Upper lobe of left lung (tissue), 6 donors: ENCODE data around the gene FOXF2. TPM values are rescaled to one million over a fixed set of nuclear protein-coding genes. Genes with fewer than 3 reads are reported as not detected.
"Not testable (repeated sequence)": the region's sequence is repeated elsewhere in the genome, so short reads cannot be mapped to it uniquely, and the experiment has no call there.

Source experiments
- ATAC-seq, 2 donors: fragments of 200-7000 bp; cut with Tn5 transposase; one replicate each; pipeline ENCODE4 v1.9.1; 2022; ENCODE audit warnings: mild to moderate bottlenecking in 2 of 2, moderate library complexity in 2 of 2; ENCODE audit not compliant: low FRiP score in 2 of 2
- DNase-seq, 2 donors: peaks; one replicate each; pipeline ENCODE4 v3.0.0-alpha.2; 2019 to 2020
- H3K27ac ChIP-seq, 4 donors: fragments of 200-600 bp; sonication (generic); one replicate each; pipeline ENCODE4 v1.5.1; 2016 to 2019
- H3K27me3 ChIP-seq, 4 donors: fragments of 200-600 bp; sonication (generic); one replicate each; pipeline ENCODE4 v1.5.1; 2017 to 2019
- H3K36me3 ChIP-seq, 4 donors: fragments of 200-600 bp; sonication (generic); one replicate each; pipeline ENCODE4 v1.5.1; 2016 to 2019
- H3K4me1 ChIP-seq, 4 donors: fragments of 200-600 bp; sonication (generic); one replicate each; pipeline ENCODE4 v1.5.1; 2018 to 2019
- H3K4me3 ChIP-seq, 4 donors: fragments of 200-600 bp; sonication (generic); one replicate each; pipeline ENCODE4 v1.5.1; 2017 to 2019; ENCODE audit warnings: mild to moderate bottlenecking in 2 of 4, moderate library complexity in 1 of 4
- H3K9me3 ChIP-seq, 4 donors: fragments of 200-600 bp; sonication (generic); one replicate each; pipeline ENCODE4 v1.5.1; 2018 to 2019
- CTCF ChIP-seq, 6 experiments: fragments of 450-650 bp in 4 of 6; fragments of 200-600 bp in 2 of 6; sonication (generic) in 2 of 6; IDR thresholded peaks; one replicate each; pipeline ENCODE4 v1.5.1; 2016 to 2019; ENCODE audit warnings: antibody characterized with exemption in 6 of 6
- EP300 ChIP-seq, 4 donors: sonication (generic); formaldehyde crosslinking; IDR thresholded peaks; one replicate each; pipeline ENCODE4 v1.5.1; 2017; ENCODE audit warnings: antibody characterized with exemption in 4 of 4, control low read depth in 2 of 4
- POLR2A ChIP-seq, 4 donors: fragments of 450-650 bp; IDR thresholded peaks; one replicate each; pipeline ENCODE4 v1.5.1; 2016 to 2017; ENCODE audit warnings: antibody characterized with exemption in 4 of 4, mild to moderate bottlenecking in 2 of 4
- POLR2AphosphoS5 ChIP-seq, 2 donors: sonication (generic); formaldehyde crosslinking; IDR thresholded peaks; one replicate each; pipeline ENCODE4 v1.5.1; 2017; ENCODE audit warnings: antibody characterized with exemption in 2 of 2
- WGBS, 2 donors: methylation state at CpG; one replicate each; pipeline ENCODE4 v1.1.5; 2017 to 2018; 5-methylcytosine and 5-hydroxymethylcytosine counted together
- total RNA-seq, 6 donors: library from RNA; depleted of rRNA in 4 of 6; stranded (reverse); fragments of >200 nt in 4 of 6; gene quantifications; one replicate each; pipeline versions ENCODE4 v1.1.0 to v1.2.1, GENCODE V29; 2016 to 2021
- donor health status: DM: no; HTN: no; CAD: no; lungs with moderate emphysema.
- donor health status: DM: no; HTN: yes; CAD: no; lungs with severe emphysema.

FOXF2 gene
- total RNA-seq, 6 donors from 2014 or later: 5.5 to 17.7 (median 8.8) TPM

GRCh38 chr6:1368940-1369339, 20.4 kb upstream of the FOXF2 start:
- 85 to 90% methylated on average over 9 of the region's 9 CpGs for WGBS, 2 donors
- H3K27ac ChIP-seq: no peak overlapping the region
- no peaks in the 10 kb centered on the region for H3K4me1 ChIP-seq
- peaks cover 0 to 9% (median 0%) of the 10 kb centered on the region in 4 donors for H3K9me3 ChIP-seq
- no peaks in the 10 kb centered on the region for H3K27me3 ChIP-seq
- no peak for ATAC-seq
- TF ChIP-seq CTCF (IDR thresholded peaks at IDR 0.05) (no peak), EP300 (IDR thresholded peaks at IDR 0.05) (no peak), POLR2A (IDR thresholded peaks at IDR 0.05) (no peak), POLR2AphosphoS5 (IDR thresholded peaks at IDR 0.05) (no peak)
- H3K36me3 ChIP-seq: no peaks in the 10 kb centered on the region
- DNase-seq: no peak
- no peak overlapping the region for H3K4me3 ChIP-seq

- not testable (repeated sequence) for ATAC-seq, H3K27ac ChIP-seq, H3K9me3 ChIP-seq, H3K4me1 ChIP-seq, H3K4me3 ChIP-seq, H3K27me3 ChIP-seq, H3K36me3 ChIP-seq, DNase-seq
- WGBS, 2 donors: 92 to 94% methylated on average over 1 of the region's 1 CpG
These were observed 19.7 kb upstream of the FOXF2 start for GRCh38 chr6:1369695-1370094.

- 79 to 100% methylated on average over 1 of the region's 1 CpG for WGBS, 2 donors
- Histone ChIP-seq H3K4me3 (no peak overlapping the region), H3K4me1 (no peaks in the 10 kb centered on the region), H3K9me3 (peaks cover 0 to 9% (median 0%) of the 10 kb centered on the region in 4 donors), H3K36me3 (no peaks in the 10 kb centered on the region), H3K27me3 (peaks cover 0 to 5% (median 2%) of the 10 kb centered on the region in 4 donors), H3K27ac (no peak overlapping the region)
- no peak for DNase-seq
- TF ChIP-seq POLR2A (IDR thresholded peaks at IDR 0.05): no peak
- TF ChIP-seq EP300 (IDR thresholded peaks at IDR 0.05): no peak
- no peak for TF ChIP-seq CTCF (IDR thresholded peaks at IDR 0.05)
- no peak for TF ChIP-seq POLR2AphosphoS5 (IDR thresholded peaks at IDR 0.05)
- ATAC-seq: no peak
These were observed 17.4 kb upstream of the FOXF2 start for GRCh38 chr6:1371933-1372332.

- ATAC-seq (no peak), DNase-seq (no peak)
- H3K27me3 ChIP-seq: peaks cover 0 to 11% (median 3%) of the 10 kb centered on the region in 4 donors
- H3K4me3 ChIP-seq: no peak overlapping the region
- H3K36me3 ChIP-seq: no peaks in the 10 kb centered on the region
- H3K27ac ChIP-seq: no peak overlapping the region
- WGBS, 2 donors: 79 to 89% methylated on average over 1 of the region's 1 CpG
- H3K4me1 ChIP-seq: peaks cover 0 to under 1% (median 0%) of the 10 kb centered on the region in 4 donors
- no peak for TF ChIP-seq POLR2AphosphoS5 (IDR thresholded peaks at IDR 0.05)
- TF ChIP-seq CTCF (IDR thresholded peaks at IDR 0.05): no peak
- no peak for TF ChIP-seq EP300 (IDR thresholded peaks at IDR 0.05)
- no peak for TF ChIP-seq POLR2A (IDR thresholded peaks at IDR 0.05)
- peaks cover 0 to 9% (median 0%) of the 10 kb centered on the region in 4 donors for H3K9me3 ChIP-seq
These were observed 16.7 kb upstream of the FOXF2 start for GRCh38 chr6:1372690-1373089.

GRCh38 chr6:1376653-1377052, 12.7 kb upstream of the FOXF2 start:
- Histone ChIP-seq H3K4me1 (peaks cover 17 to 28% (median 23%) of the 10 kb centered on the region in 4 donors), H3K9me3 (peaks cover 0 to 6% (median 0%) of the 10 kb centered on the region in 4 donors), H3K27ac (no peak overlapping the region), H3K27me3 (peaks cover 0 to 47% (median 26%) of the 10 kb centered on the region in 4 donors), H3K4me3 (no peak overlapping the region), H3K36me3 (no peaks in the 10 kb centered on the region)
- TF ChIP-seq CTCF (IDR thresholded peaks at IDR 0.05): no peak
- TF ChIP-seq POLR2AphosphoS5 (IDR thresholded peaks at IDR 0.05): no peak
- no peak for TF ChIP-seq POLR2A (IDR thresholded peaks at IDR 0.05)
- no peak for TF ChIP-seq EP300 (IDR thresholded peaks at IDR 0.05)
- no peak for DNase-seq
- ATAC-seq: no peak
- WGBS, 2 donors: 69 to 70% methylated on average over 5 of the region's 5 CpGs
